Measurements from ENCODE around the gene RTN4R. TPM values are rescaled to one million over a fixed set of nuclear protein-coding genes. Genes with fewer than 3 reads are reported as not detected.
A peak's percentile ranks its signal among the peaks of the same experiment; 100 is the strongest.

Gene RTN4R
- total RNA-seq, 1 donor from 2014 or later = 4.2 TPM

DNA sequence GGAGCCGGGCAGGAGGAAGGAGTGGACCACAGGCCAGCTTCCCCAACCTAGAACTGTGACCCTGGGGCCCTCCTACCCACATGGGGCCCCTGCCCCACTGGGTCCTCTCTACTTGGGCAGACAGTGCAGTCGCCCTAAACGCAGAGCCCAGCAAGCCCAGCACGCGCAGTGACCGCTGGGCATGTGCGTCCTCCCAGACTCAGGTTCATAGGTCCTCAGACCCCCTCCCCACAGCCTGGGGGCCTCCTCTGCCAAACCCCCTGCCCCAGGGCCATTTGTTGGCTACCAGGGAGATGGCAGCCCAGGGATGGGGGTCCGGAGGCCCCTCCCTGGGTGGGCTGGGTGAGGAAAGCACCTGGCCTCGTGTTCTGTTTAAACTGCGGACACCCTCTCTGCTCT, 23.9 kb downstream of the RTN4R start:
- no peak for DNase-seq (ENCODE audit: extremely low spot score in 2 of 2)
- H3K27ac ChIP-seq = no peak overlapping the region
- peaks cover 36% of the 10 kb centered on the region for H3K4me1 ChIP-seq

DNA sequence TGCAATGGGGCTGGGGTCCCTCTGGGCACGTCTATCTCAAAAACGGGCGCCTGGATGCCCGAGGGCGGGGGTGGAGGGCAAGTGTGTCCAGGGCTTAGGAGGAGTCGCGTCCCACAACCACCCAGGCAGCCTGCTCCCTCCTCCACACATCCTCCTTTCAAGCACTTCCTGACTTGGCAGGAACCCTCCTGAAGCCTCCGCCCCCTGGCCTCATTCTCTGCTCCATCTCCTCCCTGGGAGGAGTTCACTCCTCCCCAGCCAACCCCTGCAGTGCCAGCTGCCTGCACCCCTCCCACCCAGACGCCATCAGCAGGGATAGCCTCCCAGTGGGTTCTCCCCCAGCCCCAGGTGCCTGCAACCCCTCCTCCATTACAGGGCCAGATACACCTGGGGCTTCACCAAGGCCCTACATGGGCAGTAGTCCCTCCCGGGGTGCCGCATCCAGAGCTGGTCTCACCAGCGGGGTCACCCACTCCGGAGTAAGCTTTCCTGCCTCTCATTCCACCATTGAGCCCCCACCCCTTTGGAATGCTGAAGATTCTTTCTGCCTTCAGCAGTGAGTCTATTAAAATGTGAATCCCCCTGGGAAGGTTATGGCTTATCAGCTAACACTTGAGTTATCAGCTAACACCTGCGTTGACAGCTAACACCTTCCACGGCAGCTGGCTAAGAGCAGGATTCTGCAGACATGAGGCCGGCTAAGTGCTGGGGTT, 24.4 kb downstream of the RTN4R start:
- H3K27ac ChIP-seq = no peak overlapping the region
- H3K4me1 ChIP-seq = peaks cover 36% of the 10 kb centered on the region

More for the DNA sequence above, 23.9 kb downstream of the RTN4R start:
- Histone ChIP-seq H3K36me3 (no peaks in the 10 kb centered on the region), H3K27me3 (no peaks in the 10 kb centered on the region), H3K4me3 (no peak overlapping the region), H3K9me3 (no peaks in the 10 kb centered on the region)
- intact Hi-C loops (cut with DNase I) = no loop called here
- TF ChIP-seq POLR2A (IDR thresholded peaks at IDR 0.05) (no peak), POLR2AphosphoS5 (IDR thresholded peaks at IDR 0.05; ENCODE audit: insufficient read depth in 1 of 2, low read depth in 1 of 2) (no peak)
- TF ChIP-seq, protein P1, sequence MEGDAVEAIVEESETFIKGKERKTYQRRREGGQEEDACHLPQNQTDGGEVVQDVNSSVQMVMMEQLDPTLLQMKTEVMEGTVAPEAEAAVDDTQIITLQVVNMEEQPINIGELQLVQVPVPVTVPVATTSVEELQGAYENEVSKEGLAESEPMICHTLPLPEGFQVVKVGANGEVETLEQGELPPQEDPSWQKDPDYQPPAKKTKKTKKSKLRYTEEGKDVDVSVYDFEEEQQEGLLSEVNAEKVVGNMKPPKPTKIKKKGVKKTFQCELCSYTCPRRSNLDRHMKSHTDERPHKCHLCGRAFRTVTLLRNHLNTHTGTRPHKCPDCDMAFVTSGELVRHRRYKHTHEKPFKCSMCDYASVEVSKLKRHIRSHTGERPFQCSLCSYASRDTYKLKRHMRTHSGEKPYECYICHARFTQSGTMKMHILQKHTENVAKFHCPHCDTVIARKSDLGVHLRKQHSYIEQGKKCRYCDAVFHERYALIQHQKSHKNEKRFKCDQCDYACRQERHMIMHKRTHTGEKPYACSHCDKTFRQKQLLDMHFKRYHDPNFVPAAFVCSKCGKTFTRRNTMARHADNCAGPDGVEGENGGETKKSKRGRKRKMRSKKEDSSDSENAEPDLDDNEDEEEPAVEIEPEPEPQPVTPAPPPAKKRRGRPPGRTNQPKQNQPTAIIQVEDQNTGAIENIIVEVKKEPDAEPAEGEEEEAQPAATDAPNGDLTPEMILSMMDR (IDR thresholded peaks at IDR 0.05) = no peak

DNA sequence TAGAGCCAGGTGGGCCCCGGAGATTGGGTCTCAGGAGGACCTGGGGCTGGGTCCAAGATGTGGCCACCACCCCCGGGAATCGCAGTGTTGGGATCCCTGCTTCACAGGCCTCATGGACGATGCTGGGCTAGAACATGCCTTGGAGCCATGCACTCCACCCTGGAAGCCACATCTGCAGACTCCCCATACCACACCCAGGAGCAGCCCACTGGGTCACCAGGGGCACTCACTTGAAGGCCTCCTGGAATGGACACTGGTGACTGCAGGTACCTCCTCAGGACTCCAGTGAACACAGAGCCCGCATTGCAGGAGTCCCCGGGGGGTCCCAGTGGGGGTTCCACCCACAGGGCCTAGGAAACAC, 25.0 kb downstream of the RTN4R start:
- Histone ChIP-seq H3K4me1 (peaks cover 39% of the 10 kb centered on the region), H3K4me3 (peak overlapping the region in 1 of 2 donors; percentile 19), H3K27me3 (no peaks in the 10 kb centered on the region), H3K36me3 (no peaks in the 10 kb centered on the region), H3K9me3 (no peaks in the 10 kb centered on the region), H3K27ac (no peak overlapping the region)
- intact Hi-C loops (cut with DNase I) = no loop called here
- TF ChIP-seq POLR2AphosphoS5 (IDR thresholded peaks at IDR 0.05; ENCODE audit: insufficient read depth in 1 of 2, low read depth in 1 of 2) (no peak), POLR2A (IDR thresholded peaks at IDR 0.05) (no peak)
- TF ChIP-seq, protein P1 (IDR thresholded peaks at IDR 0.05) = no peak
- DNase-seq (ENCODE audit: extremely low spot score in 2 of 2) = no peak

More for the DNA sequence above, 24.4 kb downstream of the RTN4R start:
- no peak for DNase-seq (ENCODE audit: extremely low spot score in 2 of 2)
- H3K9me3 ChIP-seq = no peaks in the 10 kb centered on the region
- H3K36me3 ChIP-seq = no peaks in the 10 kb centered on the region
- peak overlapping the region in 1 of 2 donors; percentile 19 for H3K4me3 ChIP-seq
- TF ChIP-seq POLR2A (IDR thresholded peaks at IDR 0.05) = no peak
- no peak for TF ChIP-seq POLR2AphosphoS5 (IDR thresholded peaks at IDR 0.05; ENCODE audit: insufficient read depth in 1 of 2, low read depth in 1 of 2)
- TF ChIP-seq, protein P1 (IDR thresholded peaks at IDR 0.05) = no peak
- intact Hi-C loops (cut with DNase I) = no loop called here
- no peaks in the 10 kb centered on the region for H3K27me3 ChIP-seq

GRCh38 chr22:20242393-20243175, 25.5 kb downstream of the RTN4R start:
- no peak for DNase-seq (ENCODE audit: extremely low spot score in 2 of 2)
- Histone ChIP-seq H3K4me1 (peaks cover 43% of the 10 kb centered on the region), H3K27me3 (no peaks in the 10 kb centered on the region), H3K27ac (no peak overlapping the region), H3K9me3 (no peaks in the 10 kb centered on the region), H3K4me3 (no peak overlapping the region), H3K36me3 (no peaks in the 10 kb centered on the region)
- no peak for TF ChIP-seq POLR2AphosphoS5 (IDR thresholded peaks at IDR 0.05; ENCODE audit: insufficient read depth in 1 of 2, low read depth in 1 of 2)
- TF ChIP-seq, protein P1 (IDR thresholded peaks at IDR 0.05) = no peak
- TF ChIP-seq POLR2A (IDR thresholded peaks at IDR 0.05) = no peak
- intact Hi-C loops (cut with DNase I) = no loop called here
